Activated T-cell treated with anti-CD3 and anti-CD28 coated beads, Interleukin-2, amount 50 U/mL, for 1 hour (primary cell): ENCODE measurements around the gene GRK5.

Experiments used
- DNase-seq: peaks from one replicate; pipeline ENCODE4 v3.0.0-alpha.2; 2020

GRK5 gene

GRCh38 chr10:119279441-119279840 is 72.1 kb downstream of the GRK5 start:
- no peak for DNase-seq

- no peak for DNase-seq
Measured at GRCh38 chr10:119281581-119282071, 74.3 kb downstream of the GRK5 start.

GRCh38 chr10:119282446-119282845 is 75.1 kb downstream of the GRK5 start:
- DNase-seq = no peak

GRCh38 chr10:119283387-119283786 is 76.0 kb downstream of the GRK5 start:
- no peak for DNase-seq

- DNase-seq = no peak
Measured at GRCh38 chr10:119283818-119284217, 76.4 kb downstream of the GRK5 start.

- no peak for DNase-seq
Measured at GRCh38 chr10:119284679-119285096, 77.3 kb downstream of the GRK5 start.

- DNase-seq = no peak
Measured at GRCh38 chr10:119285495-119286267, 78.3 kb downstream of the GRK5 start.

GRCh38 chr10:119286516-119286915 is 79.1 kb downstream of the GRK5 start:
- DNase-seq = no peak

GRCh38 chr10:119286983-119287633 is 79.7 kb downstream of the GRK5 start:
- no peak for DNase-seq

GRCh38 chr10:119288574-119289001 is 81.2 kb downstream of the GRK5 start:
- DNase-seq = no peak

- DNase-seq = no peak
Measured at GRCh38 chr10:119289227-119289920, 82.0 kb downstream of the GRK5 start.

GRCh38 chr10:119290301-119291048 is 83.1 kb downstream of the GRK5 start:
- DNase-seq = no peak

GRCh38 chr10:119291223-119291900 is 84.0 kb downstream of the GRK5 start:
- no peak for DNase-seq

- no peak for DNase-seq
Measured at GRCh38 chr10:119292968-119293760, 85.8 kb downstream of the GRK5 start.

- no peak for DNase-seq
Measured at GRCh38 chr10:119296703-119297102, 89.3 kb downstream of the GRK5 start.

GRCh38 chr10:119297207-119297968 is 90.0 kb downstream of the GRK5 start:
- DNase-seq = no peak

GRCh38 chr10:119298810-119299209 is 91.4 kb downstream of the GRK5 start:
- no peak for DNase-seq

GRCh38 chr10:119299531-119299930 is 92.2 kb downstream of the GRK5 start:
- DNase-seq = no peak

- DNase-seq = peak; percentile 70
Measured at GRCh38 chr10:119301397-119301796, 94.0 kb downstream of the GRK5 start.

GRCh38 chr10:119302172-119302571 is 94.8 kb downstream of the GRK5 start:
- DNase-seq = no peak
